ENCODE measurements around the gene ATP6V1B1.

ATP6V1B1 gene

DNA sequence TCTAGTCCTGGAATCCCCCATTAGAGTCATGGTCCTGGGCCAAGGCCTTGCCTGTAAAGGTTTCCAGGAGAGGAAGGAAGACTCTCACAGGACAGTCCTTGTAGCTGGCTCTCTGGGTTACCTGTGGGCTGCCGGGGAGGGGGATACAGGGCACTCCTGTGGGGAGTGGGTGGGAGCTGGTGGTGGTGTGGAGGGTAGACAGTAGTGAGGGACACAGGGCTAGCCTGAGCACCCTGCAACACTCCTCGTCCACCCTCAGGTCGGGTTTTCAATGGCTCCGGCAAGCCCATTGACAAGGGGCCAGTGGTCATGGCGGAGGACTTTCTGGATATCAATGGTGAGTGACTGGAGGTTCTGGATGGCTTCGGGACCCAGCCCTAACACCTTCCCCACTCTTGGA is 23.1 kb downstream of the ATP6V1B1 start:
- TF ChIP-seq, protein P1, sequence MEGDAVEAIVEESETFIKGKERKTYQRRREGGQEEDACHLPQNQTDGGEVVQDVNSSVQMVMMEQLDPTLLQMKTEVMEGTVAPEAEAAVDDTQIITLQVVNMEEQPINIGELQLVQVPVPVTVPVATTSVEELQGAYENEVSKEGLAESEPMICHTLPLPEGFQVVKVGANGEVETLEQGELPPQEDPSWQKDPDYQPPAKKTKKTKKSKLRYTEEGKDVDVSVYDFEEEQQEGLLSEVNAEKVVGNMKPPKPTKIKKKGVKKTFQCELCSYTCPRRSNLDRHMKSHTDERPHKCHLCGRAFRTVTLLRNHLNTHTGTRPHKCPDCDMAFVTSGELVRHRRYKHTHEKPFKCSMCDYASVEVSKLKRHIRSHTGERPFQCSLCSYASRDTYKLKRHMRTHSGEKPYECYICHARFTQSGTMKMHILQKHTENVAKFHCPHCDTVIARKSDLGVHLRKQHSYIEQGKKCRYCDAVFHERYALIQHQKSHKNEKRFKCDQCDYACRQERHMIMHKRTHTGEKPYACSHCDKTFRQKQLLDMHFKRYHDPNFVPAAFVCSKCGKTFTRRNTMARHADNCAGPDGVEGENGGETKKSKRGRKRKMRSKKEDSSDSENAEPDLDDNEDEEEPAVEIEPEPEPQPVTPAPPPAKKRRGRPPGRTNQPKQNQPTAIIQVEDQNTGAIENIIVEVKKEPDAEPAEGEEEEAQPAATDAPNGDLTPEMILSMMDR (IDR thresholded peaks at IDR 0.05), result no peak
- Mint-ChIP-seq H3K27me3 (ENCODE audit: low read depth, poor library complexity) (peaks cover 89% of the 10 kb centered on the region), H3K27ac (no peak overlapping the region), H3K4me1 (no peaks in the 10 kb centered on the region), H3K4me3 (no peak overlapping the region), H3K36me3 (ENCODE audit: low read depth) (no peaks in the 10 kb centered on the region), H3K9me3 (no peaks in the 10 kb centered on the region)
- DNase-seq, result no peak

DNA sequence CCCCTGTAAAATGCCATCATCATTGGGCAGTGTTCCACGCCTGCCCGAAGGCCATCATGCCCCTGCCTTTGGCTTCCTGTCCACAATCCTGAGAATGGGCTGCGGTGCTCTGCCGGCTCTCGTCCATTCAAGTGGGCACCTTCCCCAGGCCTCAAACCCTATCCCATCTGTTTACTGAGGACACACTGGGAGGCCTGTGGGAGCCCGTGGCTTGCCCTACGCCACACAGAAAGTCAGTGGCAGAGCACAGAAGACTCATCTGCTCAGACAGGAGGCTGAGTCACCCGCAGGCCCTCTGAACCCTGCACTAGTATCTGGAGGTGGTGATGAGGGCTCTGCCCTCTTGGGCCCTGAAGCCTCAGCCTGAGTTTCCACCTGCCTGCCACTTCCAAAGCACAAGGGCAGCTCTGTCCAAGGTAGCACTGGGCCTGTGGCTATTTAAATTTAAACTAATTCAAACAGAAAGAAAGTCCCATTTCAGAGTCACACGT is 23.6 kb downstream of the ATP6V1B1 start:
- no peak for DNase-seq

DNA sequence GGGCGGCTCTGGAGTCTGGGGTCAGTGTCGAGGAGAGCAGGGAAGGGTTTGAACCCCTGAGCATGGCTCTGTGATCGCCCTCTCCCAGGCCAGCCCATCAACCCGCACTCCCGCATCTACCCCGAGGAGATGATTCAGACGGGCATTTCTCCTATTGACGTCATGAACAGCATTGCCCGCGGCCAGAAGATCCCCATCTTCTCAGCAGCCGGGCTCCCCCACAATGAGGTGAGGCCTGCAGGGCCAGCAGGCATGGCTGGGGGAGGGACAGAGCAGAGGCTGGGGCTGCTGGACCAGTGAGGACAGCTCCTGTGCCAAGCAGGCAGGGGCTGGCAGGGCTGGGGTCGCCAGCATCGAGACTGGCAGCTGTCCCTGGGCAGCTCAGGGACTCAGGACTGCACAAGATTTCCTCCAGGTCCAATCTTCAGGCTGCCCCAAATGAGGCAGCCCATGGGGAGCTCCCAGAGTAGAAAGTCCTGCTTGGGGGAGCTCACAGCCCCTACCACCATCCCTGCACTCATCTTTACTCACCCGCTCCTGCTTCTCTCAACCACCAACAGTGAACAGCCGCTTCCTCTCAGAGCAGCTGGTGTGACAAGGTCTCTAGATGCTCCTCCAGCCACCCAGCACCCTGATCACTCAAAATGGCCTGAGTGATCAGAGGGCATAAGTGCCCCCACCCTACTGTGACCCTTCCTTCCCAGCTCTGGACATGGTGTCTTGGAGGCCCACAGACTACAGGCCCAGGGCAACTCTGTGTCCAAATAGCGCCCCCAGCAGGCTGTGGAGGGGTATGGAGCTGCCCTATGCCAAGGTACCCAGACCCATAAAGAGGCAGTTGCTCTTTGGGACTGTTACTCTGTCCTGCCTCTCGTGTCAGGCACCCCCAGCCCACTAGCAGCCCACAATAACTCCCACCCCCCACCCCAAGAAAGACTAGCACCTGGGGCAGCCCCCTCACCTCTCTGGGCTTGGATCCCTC is 24.4 kb downstream of the ATP6V1B1 start:
- Mint-ChIP-seq H3K4me3 (no peak overlapping the region), H3K27ac (no peak overlapping the region), H3K9me3 (no peaks in the 10 kb centered on the region), H3K4me1 (peaks cover 6% of the 10 kb centered on the region), H3K36me3 (ENCODE audit: low read depth) (no peaks in the 10 kb centered on the region), H3K27me3 (ENCODE audit: low read depth, poor library complexity) (peaks cover 89% of the 10 kb centered on the region)
- TF ChIP-seq, protein P1 (IDR thresholded peaks at IDR 0.05), result no peak
- DNase-seq, result no peak

More for the DNA sequence above, 23.6 kb downstream of the ATP6V1B1 start:
- Mint-ChIP-seq H3K27ac (no peak overlapping the region), H3K4me1 (no peaks in the 10 kb centered on the region), H3K36me3 (ENCODE audit: low read depth) (no peaks in the 10 kb centered on the region), H3K4me3 (no peak overlapping the region), H3K27me3 (ENCODE audit: low read depth, poor library complexity) (peaks cover 89% of the 10 kb centered on the region), H3K9me3 (no peaks in the 10 kb centered on the region)
- TF ChIP-seq, protein P1 (IDR thresholded peaks at IDR 0.05), result no peak

DNA sequence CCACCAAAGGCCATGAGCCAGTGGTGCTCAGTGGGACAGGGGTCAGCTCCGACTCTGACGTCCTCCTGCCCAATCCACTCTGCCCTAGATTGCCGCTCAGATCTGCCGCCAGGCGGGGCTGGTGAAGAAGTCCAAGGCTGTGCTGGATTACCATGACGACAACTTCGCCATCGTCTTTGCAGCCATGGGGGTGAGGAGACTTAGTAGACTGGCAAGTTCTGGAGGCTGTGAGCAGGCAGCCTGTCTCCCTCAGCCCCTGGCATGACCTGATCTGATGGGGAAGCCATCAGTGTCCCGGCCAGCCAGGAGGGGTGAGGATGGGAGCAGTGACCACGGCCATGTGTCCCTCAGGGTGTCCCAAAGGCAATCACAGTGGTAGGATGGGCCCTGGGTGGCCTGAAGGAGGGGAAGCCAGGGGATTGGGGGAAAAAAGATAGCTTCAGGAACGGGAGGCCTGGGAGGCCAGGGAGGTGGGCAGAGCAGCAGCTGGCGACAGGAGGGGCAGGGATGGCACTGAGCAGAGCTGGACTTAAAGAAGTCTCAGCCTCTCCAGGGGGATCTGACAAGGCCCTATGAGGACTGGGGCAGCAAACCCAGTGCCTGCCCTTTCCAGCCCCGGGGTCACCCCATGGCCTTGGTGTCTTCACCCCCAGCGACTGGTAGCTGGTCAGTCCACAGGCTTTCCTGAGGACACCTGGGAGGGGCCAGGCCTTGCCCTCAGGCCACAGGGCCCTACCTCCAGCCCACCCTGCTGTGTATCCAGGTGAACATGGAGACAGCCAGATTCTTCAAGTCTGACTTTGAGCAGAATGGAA is 25.3 kb downstream of the ATP6V1B1 start:
- Mint-ChIP-seq H3K4me3 (no peak overlapping the region), H3K36me3 (ENCODE audit: low read depth) (no peaks in the 10 kb centered on the region), H3K27me3 (ENCODE audit: low read depth, poor library complexity) (peaks cover 89% of the 10 kb centered on the region), H3K27ac (no peak overlapping the region), H3K4me1 (peaks cover 8% of the 10 kb centered on the region), H3K9me3 (no peaks in the 10 kb centered on the region)
- DNase-seq, result no peak
- TF ChIP-seq, protein P1 (IDR thresholded peaks at IDR 0.05), result no peak

DNA sequence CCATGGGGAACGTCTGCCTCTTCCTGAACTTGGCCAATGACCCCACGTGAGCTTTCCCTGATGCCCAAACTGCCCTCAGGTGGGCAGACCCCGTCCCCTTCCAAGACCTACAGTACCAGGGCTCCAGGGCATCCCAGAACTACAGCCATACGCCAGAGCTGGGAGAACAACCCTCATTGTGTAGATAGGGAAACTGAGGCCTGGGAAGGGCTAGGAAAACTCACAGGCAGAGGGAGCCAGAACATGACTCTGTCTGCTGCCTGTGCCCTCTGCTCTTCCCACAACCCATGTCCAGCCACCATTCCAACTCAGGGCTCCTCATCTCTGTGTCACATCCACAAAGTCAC is 25.9 kb downstream of the ATP6V1B1 start:
- DNase-seq, result no peak
- TF ChIP-seq, protein P1 (IDR thresholded peaks at IDR 0.05), result no peak
- Mint-ChIP-seq H3K9me3 (no peaks in the 10 kb centered on the region), H3K36me3 (ENCODE audit: low read depth) (no peaks in the 10 kb centered on the region), H3K27me3 (ENCODE audit: low read depth, poor library complexity) (peaks cover 89% of the 10 kb centered on the region), H3K4me1 (peaks cover 8% of the 10 kb centered on the region), H3K4me3 (no peak overlapping the region), H3K27ac (no peak overlapping the region)

All from nephron progenitor cell (in vitro differentiated cells).